Smooth muscle cell (in vitro differentiated cells): ENCODE data around the gene RBM45. TPM values are rescaled to one million over a fixed set of nuclear protein-coding genes. Genes with fewer than 3 reads are reported as not detected.

Experiments used
- DNase-seq: peaks from one replicate; lab custom pipeline; 2025; ENCODE audit not compliant: unreplicated experiment; lab: John Stamatoyannopoulos, UW
- H2AFZ ChIP-seq: fragments of 200-600 bp; sonication (generic); 2 replicates; pipeline ENCODE4 v1.6.0; 2016; ENCODE audit warnings: antibody characterized with exemption, low read depth, mild to moderate bottlenecking
- H3F3A ChIP-seq: fragments of 200-600 bp; sonication (generic); 2 replicates; pipeline ENCODE4 v1.6.0; 2017; ENCODE audit warnings: antibody characterized with exemption, low read depth
- H3K27ac ChIP-seq: fragments of 200-600 bp; sonication (generic); 2 replicates; pipeline ENCODE4 v1.5.1; 2016; ENCODE audit warnings: low read depth, mild to moderate bottlenecking
- H3K27me3 ChIP-seq: fragments of 200-600 bp; sonication (generic); 2 replicates; pipeline ENCODE4 v1.6.1; 2016; ENCODE audit warnings: low read depth, mild to moderate bottlenecking
- H3K36me3 ChIP-seq: fragments of 200-600 bp; sonication (generic); 2 replicates; pipeline ENCODE4 v1.5.1; 2016; ENCODE audit warnings: low read depth
- H3K4me1 ChIP-seq: fragments of 200-600 bp; sonication (generic); 2 replicates; pipeline ENCODE4 v1.5.1; 2016; ENCODE audit warnings: low read depth
- H3K4me2 ChIP-seq: fragments of 200-600 bp; sonication (generic); 2 replicates; pipeline ENCODE4 v1.6.0; 2016; ENCODE audit warnings: mild to moderate bottlenecking
- H3K4me3 ChIP-seq: fragments of 200-600 bp; sonication (generic); 2 replicates; pipeline ENCODE4 v1.5.1; 2016; ENCODE audit warnings: mild to moderate bottlenecking
- H3K79me2 ChIP-seq: fragments of 200-600 bp; sonication (generic); 2 replicates; pipeline ENCODE4 v1.6.0; 2016; ENCODE audit warnings: low read depth, mild to moderate bottlenecking
- H3K9ac ChIP-seq: fragments of 200-600 bp; sonication (generic); 2 replicates; pipeline ENCODE4 v1.6.0; 2016; ENCODE audit warnings: low read depth
- H3K9me3 ChIP-seq: fragments of 200-600 bp; sonication (generic); replicated peaks from 2 replicates; pipeline ENCODE4 v1.5.1; 2016; ENCODE audit warnings: low read depth
- H4K20me1 ChIP-seq: fragments of 200-600 bp; sonication (generic); 2 replicates; pipeline ENCODE4 v1.6.0; 2016; ENCODE audit warnings: low read depth
- CTCF ChIP-seq: fragments of 200-600 bp; sonication (generic); IDR thresholded peaks from 2 replicates; pipeline ENCODE4 v1.5.1; 2017; ENCODE audit warnings: borderline replicate concordance, mild to moderate bottlenecking, antibody characterized with exemption; ENCODE audit not compliant: insufficient read depth, poor library complexity, severe bottlenecking
- WGBS: methylation state at CpG from one replicate; pipeline ENCODE4 v1.1.7; 2016; ENCODE audit warnings: low lambda C conversion rate; 5-methylcytosine and 5-hydroxymethylcytosine counted together
- polyA plus RNA-seq: library from polyadenylated mRNA; unstranded; fragments of >200 nt; fragmentation: Nextera tagmentation; extraction: Ambion mirVana; gene quantifications from 2 replicates; pipeline ENCODE4 v1.2.1, GENCODE V29; 2016
- total RNA-seq: library from RNA; depleted of rRNA; stranded (reverse); fragments of >200 nt; gene quantifications from 2 replicates; pipeline ENCODE4 v1.2.3, GENCODE V29; 2014

RBM45 gene
- total and polyA plus RNA-seq, 2 experiments from 2014 or later = 10.2 to 12.5 TPM

GRCh38 chr2:178110681-178111080 lies 1.6 kb upstream of the RBM45 start:
- no peak overlapping the region for H3K4me3 ChIP-seq
- H3K9me3 ChIP-seq = no peaks in the 10 kb centered on the region
- no peaks in the 10 kb centered on the region for H4K20me1 ChIP-seq
- H3K9ac ChIP-seq = no peak overlapping the region
- H3K79me2 ChIP-seq = peaks cover 8% of the 10 kb centered on the region
- WGBS = 90% methylated on average over 4 of the region's 4 CpGs
- H3K27me3 ChIP-seq = no peaks in the 10 kb centered on the region
- DNase-seq = no peak
- no peak overlapping the region for H3K27ac ChIP-seq
- H3K36me3 ChIP-seq = no peaks in the 10 kb centered on the region
- TF ChIP-seq CTCF = no peak
- H3F3A ChIP-seq = no peaks in the 10 kb centered on the region
- peak overlapping the region; percentile 41 for H2AFZ ChIP-seq
- H3K4me1 ChIP-seq = peaks cover 7% of the 10 kb centered on the region
- H3K4me2 ChIP-seq = no peak overlapping the region

GRCh38 chr2:178111743-178112142 lies 494 bp upstream of the RBM45 start:
- no peaks in the 10 kb centered on the region for H3K27me3 ChIP-seq
- H3K4me2 ChIP-seq = peak overlapping the region; percentile 89
- no peaks in the 10 kb centered on the region for H3K9me3 ChIP-seq
- H3K27ac ChIP-seq = no peak overlapping the region
- H3K36me3 ChIP-seq = no peaks in the 10 kb centered on the region
- H3F3A ChIP-seq = no peaks in the 10 kb centered on the region
- H3K4me3 ChIP-seq = peak overlapping the region; percentile 84
- no peak for TF ChIP-seq CTCF
- H4K20me1 ChIP-seq = no peaks in the 10 kb centered on the region
- peaks cover 8% of the 10 kb centered on the region for H3K79me2 ChIP-seq
- no peak overlapping the region for H3K9ac ChIP-seq
- no peak for DNase-seq
- peak overlapping the region; percentile 98 for H2AFZ ChIP-seq
- 91% methylated on average over 1 of the region's 1 CpG for WGBS
- H3K4me1 ChIP-seq = peaks cover 7% of the 10 kb centered on the region

- Histone ChIP-seq H3K4me1 (peaks cover 7% of the 10 kb centered on the region), H3K9me3 (no peaks in the 10 kb centered on the region), H2AFZ (no peak overlapping the region), H3K27ac (no peak overlapping the region), H4K20me1 (no peaks in the 10 kb centered on the region), H3K4me3 (no peak overlapping the region), H3K27me3 (no peaks in the 10 kb centered on the region), H3K4me2 (no peak overlapping the region), H3K9ac (no peak overlapping the region), H3K79me2 (peaks cover 8% of the 10 kb centered on the region), H3K36me3 (no peaks in the 10 kb centered on the region), H3F3A (no peaks in the 10 kb centered on the region)
- no peak for DNase-seq
- WGBS = 95% methylated on average over 2 of the region's 2 CpGs
- no peak for TF ChIP-seq CTCF
These were observed 2.2 kb downstream of the RBM45 start for GRCh38 chr2:178114462-178114861.

- Histone ChIP-seq H2AFZ (no peak overlapping the region), H3K36me3 (no peaks in the 10 kb centered on the region), H3K27ac (no peak overlapping the region), H3K4me1 (peaks cover 7% of the 10 kb centered on the region), H3K9ac (no peak overlapping the region), H3K4me3 (no peak overlapping the region), H4K20me1 (no peaks in the 10 kb centered on the region), H3K79me2 (peaks cover 8% of the 10 kb centered on the region), H3K27me3 (no peaks in the 10 kb centered on the region), H3K4me2 (no peak overlapping the region), H3F3A (no peaks in the 10 kb centered on the region), H3K9me3 (no peaks in the 10 kb centered on the region)
- DNase-seq = no peak
- no peak for TF ChIP-seq CTCF
These were observed 3.0 kb downstream of the RBM45 start for GRCh38 chr2:178115271-178115670.
